H1 (cell line): Measurements from ENCODE around the gene KDM1A. TPM values are rescaled to one million over a fixed set of nuclear protein-coding genes. Genes with fewer than 3 reads are reported as not detected.

Experiments
- CTCF ChIA-PET: fragments of 300-600 bp; sonication (Branson Sonifier 250); formaldehyde crosslinking; loops from one replicate; lab custom pipeline; 2021; ENCODE audit not compliant: partially characterized antibody; lab: Charles Lee
- POLR2A ChIA-PET: fragments of 300-600 bp; sonication (Branson Sonifier 250); formaldehyde crosslinking; loops from one replicate; lab custom pipeline; 2021; ENCODE audit warnings: inconsistent platforms; ENCODE audit not compliant: partially characterized antibody; lab: Charles Lee
- DNase-seq, 2 experiments: peaks; one replicate each; pipeline versions ENCODE4 v3.0.0 to v3.0.0-alpha.2; 2010 to 2022; ENCODE audit warnings: low spot score in 2 of 2, low read depth in 1 of 2, mixed read lengths in 1 of 2
- FAIRE-seq: peaks from 2 replicates; lab custom pipeline; 2011; peaks lifted over from hg19 to GRCh38; lab: Jason Lieb, UNC
- H2AFZ ChIP-seq: 2 replicates; pipeline ENCODE4 v1.8.1; 2012; ENCODE audit warnings: low read length, inconsistent platforms
- H2AK5ac ChIP-seq: 2 replicates; pipeline ENCODE4 v1.6.1; 2013; ENCODE audit warnings: low read depth, low read length
- H2BK120ac ChIP-seq: replicated peaks from 2 replicates; pipeline ENCODE3; 2013; ENCODE audit warnings: low read depth, low read length, inconsistent platforms
- H2BK12ac ChIP-seq: 2 replicates; pipeline ENCODE4 v1.6.1; 2013; ENCODE audit warnings: low read depth, low read length
- H2BK15ac ChIP-seq: 2 replicates; pipeline ENCODE4 v1.6.1; 2013; ENCODE audit warnings: low read length
- H2BK20ac ChIP-seq: 2 replicates; pipeline ENCODE4 v1.6.1; 2013; ENCODE audit warnings: low read length
- H2BK5ac ChIP-seq: 2 replicates; pipeline ENCODE4 v1.6.1; 2013; ENCODE audit warnings: low read depth, low read length
- H3K14ac ChIP-seq: 2 replicates; pipeline ENCODE4 v1.6.1; 2013; ENCODE audit warnings: inconsistent platforms; ENCODE audit not compliant: insufficient read length
- H3K18ac ChIP-seq: 2 replicates; pipeline ENCODE4 v1.6.1; 2013; ENCODE audit warnings: low read length; ENCODE audit errors: extremely low read depth
- H3K23ac ChIP-seq: 2 replicates; pipeline ENCODE4 v1.6.1; 2013; ENCODE audit warnings: inconsistent platforms; ENCODE audit not compliant: insufficient read length
- H3K23me2 ChIP-seq: 2 replicates; pipeline ENCODE4 v1.6.1; 2013; ENCODE audit warnings: low read depth, low read length
- H3K27ac ChIP-seq: 2 replicates; pipeline ENCODE4 v1.6.1; 2011; ENCODE audit warnings: low read depth, low read length, inconsistent platforms
- H3K27me3 ChIP-seq, 4 experiments: replicated peaks in 1 of 4; 1 replicate in 1 of 4; 2 replicates in 3 of 4; pipeline versions ENCODE4 v1.6.1 to v1.8.1; 2011 to 2013; ENCODE audit warnings: low read length in 3 of 4, mild to moderate bottlenecking in 3 of 4, inconsistent platforms in 2 of 4, mixed read lengths in 2 of 4, moderate library complexity in 1 of 4; ENCODE audit not compliant: control insufficient read depth in 3 of 4, insufficient read depth in 3 of 4; ENCODE audit errors: extremely low read depth in 1 of 4
- H3K36me3 ChIP-seq, 4 experiments: 2 replicates each; pipeline versions ENCODE4 v1.6.1 to v1.8.1; 2011 to 2013; ENCODE audit warnings: mild to moderate bottlenecking in 4 of 4, low read length in 3 of 4, moderate library complexity in 2 of 4, control low read depth in 1 of 4, inconsistent platforms in 1 of 4; ENCODE audit not compliant: insufficient read depth in 4 of 4, control insufficient read depth in 2 of 4
- H3K4ac ChIP-seq: replicated peaks from 2 replicates; pipeline ENCODE3; 2013; ENCODE audit warnings: low read length, low read depth, mixed read lengths, inconsistent platforms; ENCODE audit not compliant: insufficient read length
- H3K4me1 ChIP-seq, 4 experiments: replicated peaks in 1 of 4; 1 replicate in 1 of 4; 2 replicates in 3 of 4; pipeline versions ENCODE4 v1.6.1 to v1.8.1; 2011 to 2013; ENCODE audit warnings: low read length in 3 of 4, inconsistent platforms in 2 of 4, mixed read lengths in 1 of 4; ENCODE audit not compliant: insufficient read depth in 4 of 4, control insufficient read depth in 3 of 4
- H3K4me2 ChIP-seq, 2 experiments: 2 replicates each; pipeline versions ENCODE4 v1.6.1 to v1.8.1; 2011 to 2013; ENCODE audit warnings: low read depth in 2 of 2, low read length in 2 of 2, control low read depth in 1 of 2, inconsistent platforms in 1 of 2, mild to moderate bottlenecking in 1 of 2; ENCODE audit not compliant: insufficient read depth in 1 of 2
- H3K4me3 ChIP-seq, 4 experiments: fragments of 200-600, 300-600 bp in 1 of 4; sonication (generic), shearing (Covaris generic), sonication (Bioruptor Twin) in 1 of 4; 2 replicates each; pipeline versions ENCODE4 v1.5.1 to v1.8.1; 2011 to 2016; ENCODE audit warnings: low read length in 4 of 4, low read depth in 3 of 4, control low read depth in 2 of 4, inconsistent platforms in 2 of 4, mild to moderate bottlenecking in 2 of 4, mixed read lengths in 1 of 4, moderate library complexity in 1 of 4; ENCODE audit not compliant: insufficient read depth in 2 of 4; ENCODE audit errors: extremely low read depth in 1 of 4
- H3K56ac ChIP-seq: replicated peaks from 2 replicates; pipeline ENCODE3; 2013; ENCODE audit warnings: low read depth, mild to moderate bottlenecking, mixed read lengths, low read length, inconsistent platforms; ENCODE audit not compliant: insufficient read length
- H3K79me1 ChIP-seq: 2 replicates; pipeline ENCODE4 v1.6.1; 2013; ENCODE audit warnings: low read depth, low read length, control low read depth
- H3K79me2 ChIP-seq, 2 experiments: 2 replicates each; pipeline versions ENCODE4 v1.6.1 to v1.8.1; 2012 to 2013; ENCODE audit warnings: low read length in 2 of 2, mild to moderate bottlenecking in 2 of 2, inconsistent platforms in 1 of 2; ENCODE audit not compliant: insufficient read depth in 2 of 2, control insufficient read depth in 1 of 2
- H3K9ac ChIP-seq, 4 experiments: replicated peaks in 1 of 4; 1 replicate in 1 of 4; 2 replicates in 3 of 4; pipeline versions ENCODE4 v1.6.1 to v1.8.1; 2011 to 2013; ENCODE audit warnings: low read depth in 3 of 4, low read length in 3 of 4, control low read depth in 2 of 4, mild to moderate bottlenecking in 2 of 4, moderate library complexity in 2 of 4, inconsistent platforms in 1 of 4; ENCODE audit errors: extremely low read depth in 1 of 4
- H3K9me3 ChIP-seq, 2 experiments: 2 replicates each; pipeline versions ENCODE4 v1.6.1 to v1.8.1; 2012 to 2013; ENCODE audit warnings: mild to moderate bottlenecking in 2 of 2, moderate library complexity in 2 of 2, control low read depth in 1 of 2, inconsistent platforms in 1 of 2, low read depth in 1 of 2, low read length in 1 of 2, mixed read lengths in 1 of 2; ENCODE audit not compliant: insufficient read depth in 2 of 2
- H4K20me1 ChIP-seq, 2 experiments: replicated peaks in 1 of 2; 2 replicates each; pipeline versions ENCODE3 to v1.8.1; 2011 to 2013; ENCODE audit warnings: inconsistent platforms in 2 of 2, low read length in 2 of 2, mild to moderate bottlenecking in 1 of 2; ENCODE audit not compliant: insufficient read depth in 2 of 2, control insufficient read depth in 1 of 2
- H4K5ac ChIP-seq: 2 replicates; pipeline ENCODE4 v1.6.1; 2013; ENCODE audit warnings: low read length, low read depth, mixed read lengths, inconsistent platforms; ENCODE audit not compliant: insufficient read length
- H4K8ac ChIP-seq: 2 replicates; pipeline ENCODE4 v1.8.0; 2013; ENCODE audit warnings: mild to moderate bottlenecking, moderate library complexity, low read length, inconsistent platforms; ENCODE audit not compliant: insufficient read depth; ENCODE audit errors: extremely low read depth
- H4K91ac ChIP-seq: replicated peaks from 2 replicates; pipeline ENCODE3; 2013; ENCODE audit warnings: low read length, mixed read lengths, inconsistent platforms; ENCODE audit not compliant: insufficient read length
- MAFK ChIP-seq: IDR thresholded peaks from 2 replicates; pipeline ENCODE4 v1.6.1; 2012; ENCODE audit warnings: low read depth, mild to moderate bottlenecking, improper control_type of control experiment, low read length
- TEAD4 ChIP-seq: IDR thresholded peaks from 2 replicates; pipeline ENCODE4 v1.6.1; 2012; ENCODE audit warnings: low read depth, low read length, inconsistent platforms, mixed read lengths
- WGBS, 2 experiments: shearing (Covaris generic) in 1 of 2; methylation state at CpG; one replicate each; pipeline versions ENCODE4 v1.1.6 to v1.1.7; 2013 to 2015; ENCODE audit warnings: low lambda C conversion rate in 2 of 2, mixed read lengths in 2 of 2, inconsistent platforms in 1 of 2, low coverage in 1 of 2, missing lambda C conversion rate in 1 of 2; ENCODE audit not compliant: insufficient replicate concordance in 2 of 2, insufficient coverage in 1 of 2, insufficient read length in 1 of 2; ENCODE audit errors: extremely low coverage in 1 of 2, missing lambda C conversion rate in 1 of 2; 5-methylcytosine and 5-hydroxymethylcytosine counted together
- polyA plus RNA-seq, 7 experiments: library from polyadenylated mRNA; depleted of rRNA in 3 of 7; stranded (reverse) in 5 of 7; unstranded in 2 of 7; fragments of >200 nt in 5 of 7; fragments of 200-250 nt in 2 of 7; gene quantifications; 1 replicate in 5 of 7; 2 replicates in 1 of 7; 4 replicates in 1 of 7; pipeline versions ENCODE4 v1.2.1 to v1.2.3, GENCODE V29; 2011 to 2013; ENCODE audit warnings: missing spikeins in 2 of 7, mixed read lengths in 2 of 7
- total RNA-seq: library from RNA; stranded (reverse); fragmentation: NEBNext Ultra II Directional; extraction: Animal tissue kit (Norgen Biotek cat#: 25700); gene quantifications from 2 replicates; pipeline ENCODE4 v1.2.1, GENCODE V29; 2021

The KDM1A gene
- total and polyA plus RNA-seq, 2 of the 8 experiments (the other 6 are each of a cell fraction or from before 2014, with no cell fraction given), result 216 to 275 TPM

GRCh38 chr1:22976127-22976460 is 43.2 kb upstream of the KDM1A start:
- no peak for DNase-seq
- Histone ChIP-seq H3K4ac (no peak overlapping the region), H4K20me1 (no peaks in the 10 kb centered on the region), H2BK120ac (no peak overlapping the region), H3K56ac (no peak overlapping the region), H3K14ac (no peak overlapping the region), H3K23me2 (no peaks in the 10 kb centered on the region), H3K27me3 (no peaks in the 10 kb centered on the region), H3K9ac (no peak overlapping the region), H3K18ac (peak overlapping the region; percentile 81; the same call in 1 of the 2 replicates), H2AFZ (peak overlapping the region; percentile 93), H3K4me1 (peaks cover 0 to 2% (median 0%) of the 10 kb centered on the region in 4 experiments; a peak in 1 of 7 replicates), H3K4me3 (no peak overlapping the region), H2BK5ac (peak overlapping the region; percentile 87), H2AK5ac (no peak overlapping the region), H3K9me3 (no peaks in the 10 kb centered on the region), H3K79me2 (no peaks in the 10 kb centered on the region), H3K79me1 (no peaks in the 10 kb centered on the region), H2BK15ac (no peak overlapping the region), H2BK20ac (no peak overlapping the region; the same call in 1 of the 2 replicates), H4K8ac (peak overlapping the region; percentile 82; the same call in 1 of the 2 replicates), H4K5ac (peak overlapping the region; percentile 37), H2BK12ac (peak overlapping the region; percentile 82), H4K91ac (peak overlapping the region; percentile 29), H3K36me3 (no peaks in the 10 kb centered on the region), H3K4me2 (no peak overlapping the region), H3K27ac (no peak overlapping the region), H3K23ac (no peak overlapping the region)
- POLR2A ChIA-PET, result no interaction called here
- WGBS, 2 experiments, result 87% methylated on average over 4 of the region's 4 CpGs; no CpG with 5 or more reads in 1 of the 2 experiments
- CTCF ChIA-PET, result interaction anchor here (1.0 to 2.5 kb wide), 9 partner anchors 13 to 209 kb away, joined by 3 to 17 read pairs (median 5); no protein-coding TSS in a partner anchor
- 0 out of 2 replicates have a peak, but pooled peaks have one; percentile 20 for TF ChIP-seq MAFK
- TF ChIP-seq TEAD4, result no peak
- FAIRE-seq, result no peak
